ENCODE results near the gene TOX2. TPM values are rescaled to one million over a fixed set of nuclear protein-coding genes. Genes with fewer than 3 reads are reported as not detected.

Gene TOX2
- total and polyA plus RNA-seq, 2 of the 8 experiments (the other 6 are each of a cell fraction or from before 2014, with no cell fraction given), result 1.8 to 3.4 TPM

GRCh38 chr20:43899274-43900120 lies 15.2 kb upstream of the TOX2 start (continued):
- TF ChIP-seq NANOG (IDR thresholded peaks at IDR 0.05; ENCODE audit: insufficient read depth, low read depth, low read length, poor library complexity, severe bottlenecking) (no peak), CEBPB (IDR thresholded peaks at IDR 0.05; ENCODE audit: low read depth, low read length) (no peak), POU5F1 (IDR thresholded peaks at IDR 0.05; ENCODE audit: low read depth, low read length) (no peak), TEAD4 (IDR thresholded peaks at IDR 0.05; ENCODE audit: low read depth, low read length) (no peak)

Measured in H1 (cell line).